Left ventricle myocardium inferior (tissue), 1 donor: Measurements from ENCODE around the gene KRT79. TPM values are rescaled to one million over a fixed set of nuclear protein-coding genes. Genes with fewer than 3 reads are reported as not detected.

ENCODE experiments used
- DNase-seq: peaks from one replicate; pipeline ENCODE4 v3.0.0-alpha.2; 2020
- H3K27ac ChIP-seq: fragments of 200-600 bp; replicated peaks from 2 replicates; pipeline ENCODE4 v1.8.0; 2021
- H3K27me3 ChIP-seq: fragments of 200-600 bp; 2 replicates; pipeline ENCODE4 v1.8.0; 2021; ENCODE audit warnings: low read depth
- H3K36me3 ChIP-seq: fragments of 200-600 bp; 2 replicates; pipeline ENCODE4 v1.8.0; 2021
- H3K4me1 ChIP-seq: fragments of 200-600 bp; 2 replicates; pipeline ENCODE4 v1.8.0; 2021
- H3K4me3 ChIP-seq: fragments of 200-600 bp; 2 replicates; pipeline ENCODE4 v1.8.0; 2021; ENCODE audit warnings: mild to moderate bottlenecking, moderate library complexity
- H3K9me3 ChIP-seq: fragments of 200-600 bp; replicated peaks from 2 replicates; pipeline ENCODE4 v1.8.0; 2021
- intact Hi-C: fragments of 100-400 bp; cut with micrococcal nuclease; formaldehyde crosslinking; loops from one replicate; pipeline ENCODE4 v1.11.0; 2022
- total RNA-seq: library from RNA; stranded (reverse); fragmentation: NEBNext Ultra II Directional; extraction: Animal tissue kit (Norgen Biotek cat#: 25700); gene quantifications from one replicate; pipeline ENCODE4 v1.2.1, GENCODE V29; 2021
- TF ChIP-seq, protein P1 (sequence below): fragments of 200-600 bp; IDR thresholded peaks from 2 replicates; pipeline ENCODE4 v1.8.0; 2021; ENCODE audit warnings: antibody characterized with exemption, mild to moderate bottlenecking, borderline replicate concordance
- donor health status: DM: no; HTN: yes; CAD: no; lungs with severe emphysema.

KRT79 gene
- total RNA-seq, 1 donor from 2014 or later: not detected

DNA sequence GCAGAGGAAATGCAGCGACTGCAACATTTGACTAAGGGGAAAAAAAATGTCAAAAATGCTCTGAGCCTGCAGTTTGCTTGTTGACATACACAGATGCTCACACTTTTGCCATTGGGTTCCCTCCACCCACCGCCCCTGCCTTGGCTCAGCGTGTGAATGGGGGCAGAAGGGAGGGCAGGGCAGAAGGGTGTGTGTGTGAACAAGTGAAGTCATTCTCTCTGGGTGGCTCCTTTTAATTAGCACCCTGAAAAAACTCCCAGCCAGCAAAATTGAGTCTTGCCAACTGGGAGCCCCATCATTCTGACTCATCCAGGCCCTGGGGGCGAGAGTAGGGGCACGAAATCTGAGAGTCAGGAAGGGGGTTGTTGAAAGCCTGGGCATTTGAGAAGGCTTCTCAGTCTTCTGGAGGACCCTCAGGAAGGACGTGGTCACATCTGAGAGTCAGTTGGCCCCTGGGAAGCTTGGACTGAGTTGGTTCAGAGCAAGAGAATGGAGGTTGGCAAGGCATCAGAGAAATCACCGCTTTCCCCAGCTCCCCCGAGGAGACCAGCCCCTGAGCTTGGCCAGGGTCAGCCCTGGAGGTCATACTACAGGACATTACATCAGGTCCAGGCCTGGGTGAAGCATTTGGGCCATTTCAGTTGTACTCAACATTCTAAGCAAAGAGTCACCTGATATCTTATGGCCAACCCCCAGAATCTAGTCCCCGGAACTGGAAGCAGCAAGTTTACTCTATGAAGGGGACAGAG lies 37.4 kb upstream of the KRT79 start:
- no peaks in the 10 kb centered on the region for H3K9me3 ChIP-seq
- no peak overlapping the region for H3K4me3 ChIP-seq
- no peaks in the 10 kb centered on the region for H3K36me3 ChIP-seq
- DNase-seq: no peak
- no peaks in the 10 kb centered on the region for H3K27me3 ChIP-seq
- intact Hi-C loops: loop anchor here (5.0 kb wide), 1 partner anchor 499 kb away; no protein-coding TSS in a partner anchor
- H3K4me1 ChIP-seq: peaks cover 40% of the 10 kb centered on the region
- H3K27ac ChIP-seq: peak overlapping the region; percentile 56
- TF ChIP-seq, protein P1, sequence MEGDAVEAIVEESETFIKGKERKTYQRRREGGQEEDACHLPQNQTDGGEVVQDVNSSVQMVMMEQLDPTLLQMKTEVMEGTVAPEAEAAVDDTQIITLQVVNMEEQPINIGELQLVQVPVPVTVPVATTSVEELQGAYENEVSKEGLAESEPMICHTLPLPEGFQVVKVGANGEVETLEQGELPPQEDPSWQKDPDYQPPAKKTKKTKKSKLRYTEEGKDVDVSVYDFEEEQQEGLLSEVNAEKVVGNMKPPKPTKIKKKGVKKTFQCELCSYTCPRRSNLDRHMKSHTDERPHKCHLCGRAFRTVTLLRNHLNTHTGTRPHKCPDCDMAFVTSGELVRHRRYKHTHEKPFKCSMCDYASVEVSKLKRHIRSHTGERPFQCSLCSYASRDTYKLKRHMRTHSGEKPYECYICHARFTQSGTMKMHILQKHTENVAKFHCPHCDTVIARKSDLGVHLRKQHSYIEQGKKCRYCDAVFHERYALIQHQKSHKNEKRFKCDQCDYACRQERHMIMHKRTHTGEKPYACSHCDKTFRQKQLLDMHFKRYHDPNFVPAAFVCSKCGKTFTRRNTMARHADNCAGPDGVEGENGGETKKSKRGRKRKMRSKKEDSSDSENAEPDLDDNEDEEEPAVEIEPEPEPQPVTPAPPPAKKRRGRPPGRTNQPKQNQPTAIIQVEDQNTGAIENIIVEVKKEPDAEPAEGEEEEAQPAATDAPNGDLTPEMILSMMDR: no peak

DNA sequence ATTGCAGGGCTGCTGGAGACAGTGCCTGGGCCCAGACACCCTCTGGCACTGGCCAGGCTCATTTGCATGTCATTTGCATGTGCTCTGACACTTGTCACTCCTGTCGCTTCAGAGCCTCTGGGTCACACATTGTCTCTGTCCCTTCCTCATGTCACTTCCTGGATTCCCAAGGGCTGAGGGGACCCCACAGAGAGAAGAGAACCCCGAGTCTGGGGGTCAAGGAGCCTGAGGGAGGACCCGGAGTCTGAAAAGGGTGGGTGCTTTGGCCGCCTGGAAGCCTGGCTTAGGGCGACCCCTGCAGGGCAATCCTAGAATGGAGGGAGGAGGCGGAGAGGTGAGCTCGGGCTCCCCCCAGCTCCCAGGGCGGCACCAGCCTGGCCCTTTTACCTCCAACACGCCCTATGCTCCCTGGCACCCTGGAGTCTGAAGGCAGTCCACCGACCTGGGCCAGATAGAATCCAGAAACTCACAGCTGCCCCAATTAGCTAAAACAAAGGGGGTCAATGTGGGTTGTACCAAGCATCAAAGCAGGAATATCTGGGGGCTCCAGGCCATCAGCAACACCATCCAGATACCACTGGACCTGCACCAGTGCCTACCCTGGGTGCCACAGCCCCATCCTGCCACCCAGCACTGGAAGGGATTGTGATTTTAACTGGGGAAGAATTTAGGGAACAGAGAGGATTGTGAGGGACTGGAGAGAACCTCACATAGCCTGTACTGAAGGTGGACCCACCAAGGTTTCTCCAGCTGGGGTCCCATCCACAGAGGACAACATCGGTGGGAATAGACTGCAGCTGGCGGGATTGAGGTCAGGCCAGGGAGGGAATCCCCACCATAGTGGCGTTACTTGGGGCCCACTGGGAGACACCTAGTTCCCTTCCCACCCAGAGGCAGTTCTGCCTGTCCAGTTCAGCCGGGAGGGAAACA lies 36.5 kb upstream of the KRT79 start:
- intact Hi-C loops: loop anchor here (5.0 kb wide), 1 partner anchor 498 kb away; no protein-coding TSS in a partner anchor

DNA sequence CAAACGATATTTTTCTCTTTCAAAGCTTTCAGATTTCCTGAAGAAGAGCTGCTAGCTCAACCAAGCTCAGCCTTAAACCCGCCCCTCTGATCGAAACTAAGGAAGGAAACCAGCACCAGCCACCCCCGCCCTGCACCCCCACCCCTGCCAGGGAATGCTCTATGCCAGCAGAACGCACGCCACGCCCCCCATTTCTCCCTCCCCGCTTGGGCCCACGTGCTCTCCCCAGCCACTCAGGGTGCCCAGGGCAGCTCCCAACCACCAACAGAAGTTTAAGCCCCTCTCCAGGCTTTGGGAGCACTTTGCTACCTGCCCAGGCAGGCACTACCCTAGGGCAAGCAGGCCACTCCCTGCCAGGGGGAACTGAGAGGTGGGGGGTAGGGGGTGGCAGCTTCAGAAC lies 33.5 kb upstream of the KRT79 start:
- Histone ChIP-seq H3K36me3 (no peaks in the 10 kb centered on the region), H3K4me3 (no peak overlapping the region), H3K27ac (no peak overlapping the region), H3K9me3 (no peaks in the 10 kb centered on the region), H3K27me3 (no peaks in the 10 kb centered on the region), H3K4me1 (peaks cover 21% of the 10 kb centered on the region)
- TF ChIP-seq, protein P1: no peak
- peak; percentile 73 for DNase-seq
- intact Hi-C loops: no loop called here

More for the DNA sequence above, 36.5 kb upstream of the KRT79 start:
- Histone ChIP-seq H3K36me3 (no peaks in the 10 kb centered on the region), H3K4me3 (no peak overlapping the region), H3K4me1 (peaks cover 40% of the 10 kb centered on the region), H3K27ac (peak overlapping the region; percentile 56), H3K9me3 (no peaks in the 10 kb centered on the region), H3K27me3 (no peaks in the 10 kb centered on the region)
- DNase-seq: peak; percentile 55
- TF ChIP-seq, protein P1: peak; percentile 75

DNA sequence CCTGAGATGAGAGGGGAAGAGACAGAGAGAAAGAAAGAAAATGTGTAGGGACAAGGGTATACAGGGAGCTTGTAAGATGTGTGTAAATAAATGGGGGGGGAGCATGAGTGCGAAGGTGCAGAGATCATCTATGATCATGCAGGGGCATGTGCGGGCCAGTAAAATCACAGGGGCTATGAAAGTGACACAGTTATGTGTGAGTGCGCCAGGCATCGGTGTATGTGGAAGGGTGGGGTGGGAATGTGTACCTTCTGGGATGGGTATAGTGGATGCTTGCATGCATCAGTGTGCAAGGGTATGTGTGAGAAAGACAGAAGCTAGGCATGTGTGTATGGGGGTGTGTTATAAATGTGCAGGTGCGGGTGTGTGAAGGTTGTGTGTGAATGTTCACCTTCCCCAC lies 33.0 kb upstream of the KRT79 start:
- H3K36me3 ChIP-seq: no peaks in the 10 kb centered on the region
- intact Hi-C loops: no loop called here
- no peak overlapping the region for H3K27ac ChIP-seq
- no peaks in the 10 kb centered on the region for H3K27me3 ChIP-seq
- no peaks in the 10 kb centered on the region for H3K9me3 ChIP-seq
- peaks cover 19% of the 10 kb centered on the region for H3K4me1 ChIP-seq
- no peak overlapping the region for H3K4me3 ChIP-seq
- DNase-seq: no peak
- TF ChIP-seq, protein P1: no peak

DNA sequence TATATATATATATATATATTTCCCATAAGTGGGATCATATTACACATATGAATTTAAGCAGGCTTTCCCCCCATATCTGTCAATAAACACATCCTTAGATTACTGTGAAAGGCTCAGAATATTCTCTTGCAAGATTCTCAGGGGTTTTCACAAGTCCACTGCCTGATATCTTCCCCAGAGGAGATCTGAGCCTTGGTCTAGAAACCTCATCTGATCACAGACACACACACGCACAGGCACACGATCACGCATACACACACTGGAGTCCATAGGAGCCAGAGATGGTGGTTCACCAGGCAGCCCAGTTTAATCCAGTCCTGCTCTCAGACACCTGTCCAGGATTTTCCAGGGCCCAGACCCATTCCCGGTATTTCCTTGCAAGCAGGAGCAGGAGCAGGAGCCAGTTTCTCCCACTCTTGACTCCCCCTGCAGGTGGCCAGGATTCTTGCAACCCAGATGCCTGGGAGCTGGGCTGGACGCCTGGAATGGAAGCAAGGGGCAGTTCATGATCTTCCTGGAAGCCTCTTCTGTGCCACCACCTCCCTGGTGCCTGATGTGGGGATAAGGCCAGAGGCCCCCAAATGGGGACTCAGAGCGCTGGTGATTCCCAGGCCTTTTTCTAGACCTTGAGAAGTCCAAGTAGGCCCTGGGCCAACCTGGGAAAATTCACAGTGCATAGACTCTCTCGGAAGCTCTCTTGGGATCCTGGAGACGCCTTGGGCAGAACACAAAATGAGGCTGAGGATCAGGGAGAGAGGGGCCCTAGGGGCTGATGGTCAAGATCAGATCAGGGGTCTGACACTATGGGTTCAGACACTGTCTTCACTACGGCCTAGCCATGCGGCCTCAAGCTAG lies 31.2 kb upstream of the KRT79 start:
- peaks cover 1% of the 10 kb centered on the region for H3K4me1 ChIP-seq
- TF ChIP-seq, protein P1: peak; percentile 86
- H3K36me3 ChIP-seq: no peaks in the 10 kb centered on the region
- DNase-seq: peak; percentile 48
- H3K27me3 ChIP-seq: no peaks in the 10 kb centered on the region
- H3K4me3 ChIP-seq: no peak overlapping the region
- no peaks in the 10 kb centered on the region for H3K9me3 ChIP-seq
- intact Hi-C loops: no loop called here
- H3K27ac ChIP-seq: no peak overlapping the region
